GM21515 (cell line): ENCODE data around the gene ZFY.
"Not testable (repeated sequence)": the region's sequence is repeated elsewhere in the genome, so short reads cannot be mapped to it uniquely, and the experiment has no call there.

Source experiments
- ATAC-seq: cut with Tn5 transposase; IDR thresholded peaks from one replicate; pipeline ENCODE4 v1.9.1; 2021; ENCODE audit not compliant: unreplicated experiment

The ZFY gene

GRCh38 chrY:2972708-2973107, 37.5 kb downstream of the ZFY start:
- peak; percentile 17 for ATAC-seq

GRCh38 chrY:2973110-2973751, 38.0 kb downstream of the ZFY start:
- peak; percentile 64 for ATAC-seq

- ATAC-seq = no peak
Measured at GRCh38 chrY:2979283-2979682, 44.1 kb downstream of the ZFY start.

GRCh38 chrY:2984491-2984890, 49.3 kb downstream of the ZFY start:
- ATAC-seq = no peak

- not testable (repeated sequence) for ATAC-seq
Measured at GRCh38 chrY:2987178-2987577, 52.0 kb downstream of the ZFY start.

- ATAC-seq = not testable (repeated sequence)
Measured at GRCh38 chrY:2997369-2997768, 62.2 kb downstream of the ZFY start.

GRCh38 chrY:3002190-3002589, 67.0 kb downstream of the ZFY start:
- no peak for ATAC-seq

GRCh38 chrY:3002680-3003515, 67.7 kb downstream of the ZFY start:
- peak; percentile 55 for ATAC-seq

- ATAC-seq = peak; percentile 30
Measured at GRCh38 chrY:3003516-3003830, 68.3 kb downstream of the ZFY start.

- ATAC-seq = peak; percentile 47
Measured at GRCh38 chrY:3003846-3004245, 68.7 kb downstream of the ZFY start.

GRCh38 chrY:3006031-3006430, 70.8 kb downstream of the ZFY start:
- ATAC-seq = not testable (repeated sequence)

- no peak for ATAC-seq
Measured at GRCh38 chrY:3007967-3008366, 72.8 kb downstream of the ZFY start.

GRCh38 chrY:3012226-3012625, 77.0 kb downstream of the ZFY start:
- ATAC-seq = no peak

- ATAC-seq = no peak
Measured at GRCh38 chrY:3016594-3016993, 81.4 kb downstream of the ZFY start.

- no peak for ATAC-seq
Measured at GRCh38 chrY:3018546-3018945, 83.4 kb downstream of the ZFY start.

- ATAC-seq = no peak
Measured at GRCh38 chrY:3019584-3019983, 84.4 kb downstream of the ZFY start.

- ATAC-seq = no peak
Measured at GRCh38 chrY:3021176-3021575, 86.0 kb downstream of the ZFY start.

- no peak for ATAC-seq
Measured at GRCh38 chrY:3023606-3024005, 88.4 kb downstream of the ZFY start.

GRCh38 chrY:3025357-3025756, 90.2 kb downstream of the ZFY start:
- no peak for ATAC-seq
